ENCODE measurements around the gene EED.

The EED gene

GRCh38 chr11:86199354-86199753, 45.2 kb upstream of the EED start:
- DNase-seq (ENCODE audit: low spot score), result no peak
- TF ChIP-seq CTCF (IDR thresholded peaks at IDR 0.05; ENCODE audit: extremely low read depth, missing control alignments), result no peak

GRCh38 chr11:86201371-86201884, 43.1 kb upstream of the EED start:
- DNase-seq (ENCODE audit: low spot score), result no peak
- TF ChIP-seq CTCF (IDR thresholded peaks at IDR 0.05; ENCODE audit: extremely low read depth, missing control alignments), result no peak

- TF ChIP-seq CTCF (IDR thresholded peaks at IDR 0.05; ENCODE audit: extremely low read depth, missing control alignments), result no peak
- no peak for DNase-seq (ENCODE audit: low spot score)
These were observed 42.6 kb upstream of the EED start for GRCh38 chr11:86202013-86202336.

GRCh38 chr11:86204356-86204755, 40.2 kb upstream of the EED start:
- no peak for DNase-seq (ENCODE audit: low spot score)
- no peak for TF ChIP-seq CTCF (IDR thresholded peaks at IDR 0.05; ENCODE audit: extremely low read depth, missing control alignments)

- no peak for TF ChIP-seq CTCF (IDR thresholded peaks at IDR 0.05; ENCODE audit: extremely low read depth, missing control alignments)
- DNase-seq (ENCODE audit: low spot score), result no peak
These were observed 38.9 kb upstream of the EED start for GRCh38 chr11:86205421-86206336.

- no peak for TF ChIP-seq CTCF (IDR thresholded peaks at IDR 0.05; ENCODE audit: extremely low read depth, missing control alignments)
- no peak for DNase-seq (ENCODE audit: low spot score)
These were observed 38.2 kb upstream of the EED start for GRCh38 chr11:86206337-86206695.

DNA sequence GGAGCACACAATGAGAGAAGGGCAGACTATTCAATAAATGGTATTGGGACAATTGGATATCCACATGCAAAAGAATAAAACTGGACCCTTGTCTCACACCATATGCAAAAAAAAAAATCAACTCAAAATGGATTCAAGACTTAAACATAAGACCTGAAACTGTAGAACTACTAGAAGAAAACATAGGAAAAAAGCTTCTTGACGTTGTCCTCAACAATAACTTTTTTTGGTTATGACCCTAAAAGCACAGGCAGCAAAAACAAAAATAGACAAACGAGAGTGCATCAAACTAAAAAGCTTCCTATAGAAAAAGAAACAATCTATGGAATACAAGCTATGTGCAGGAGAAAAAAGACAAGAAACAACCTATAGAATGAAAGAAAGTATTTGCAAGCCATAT, 37.1 kb upstream of the EED start:
- TF ChIP-seq CTCF (IDR thresholded peaks at IDR 0.05; ENCODE audit: extremely low read depth, missing control alignments), result no peak
- no peak for DNase-seq (ENCODE audit: low spot score)
